KBM-7 (cell line): Measurements from ENCODE around the gene RAD9A.
A peak's percentile ranks its signal among the peaks of the same experiment; 100 is the strongest.

Experiments used
- DNase-seq: peaks from one replicate; pipeline ENCODE4 v3.0.0-alpha.2; 2015
- in situ Hi-C: fragments of 300-500 bp; cut with MboI; formaldehyde crosslinking; loops from 2 replicates; pipeline ENCODE4 v1.14.3; 2020; ENCODE audit warnings: low sequenced_read_pairs, low pct_unique_long_range_greater_than_20kb, mixed read lengths

RAD9A gene

DNA sequence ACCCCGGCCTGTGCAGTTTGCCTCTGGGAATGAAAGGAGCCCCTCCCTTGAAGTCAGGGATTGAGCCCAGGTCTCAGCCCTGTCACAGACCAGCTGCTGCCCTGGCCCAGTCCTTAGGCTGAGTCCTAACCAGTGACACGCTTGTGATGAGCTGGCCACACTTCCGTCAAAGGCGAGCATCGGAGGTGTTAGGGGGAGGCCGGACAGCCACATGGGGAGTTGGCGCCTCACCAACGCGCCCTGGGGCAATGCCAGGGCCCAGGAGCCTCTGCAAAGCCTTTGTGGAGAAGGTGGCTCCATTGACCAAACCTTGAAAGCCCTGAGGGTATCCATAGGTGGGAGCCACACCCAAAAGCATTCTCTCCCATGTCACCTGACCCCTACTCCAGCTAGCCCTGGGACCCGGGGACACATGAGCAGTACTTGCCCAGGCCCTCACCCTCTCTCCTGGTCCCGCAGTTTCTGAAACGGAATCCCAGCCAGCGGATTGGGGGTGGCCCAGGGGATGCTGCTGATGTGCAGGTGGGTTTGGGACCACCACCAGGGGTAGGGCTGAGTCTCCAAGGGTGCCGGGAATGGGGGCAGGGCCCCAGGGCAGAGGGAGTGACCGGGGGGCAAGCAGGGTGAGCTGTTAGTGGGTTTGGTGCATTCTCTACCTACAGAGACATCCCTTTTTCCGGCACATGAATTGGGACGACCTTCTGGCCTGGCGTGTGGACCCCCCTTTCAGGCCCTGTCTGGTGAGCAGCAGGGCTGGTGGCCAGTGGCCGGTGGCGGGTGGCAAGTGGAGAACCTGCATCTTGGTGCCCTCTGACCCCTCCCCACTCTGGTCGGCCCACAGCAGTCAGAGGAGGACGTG, 42.0 kb downstream of the RAD9A start:
- in situ Hi-C loops = no loop called here
- DNase-seq = no peak

DNA sequence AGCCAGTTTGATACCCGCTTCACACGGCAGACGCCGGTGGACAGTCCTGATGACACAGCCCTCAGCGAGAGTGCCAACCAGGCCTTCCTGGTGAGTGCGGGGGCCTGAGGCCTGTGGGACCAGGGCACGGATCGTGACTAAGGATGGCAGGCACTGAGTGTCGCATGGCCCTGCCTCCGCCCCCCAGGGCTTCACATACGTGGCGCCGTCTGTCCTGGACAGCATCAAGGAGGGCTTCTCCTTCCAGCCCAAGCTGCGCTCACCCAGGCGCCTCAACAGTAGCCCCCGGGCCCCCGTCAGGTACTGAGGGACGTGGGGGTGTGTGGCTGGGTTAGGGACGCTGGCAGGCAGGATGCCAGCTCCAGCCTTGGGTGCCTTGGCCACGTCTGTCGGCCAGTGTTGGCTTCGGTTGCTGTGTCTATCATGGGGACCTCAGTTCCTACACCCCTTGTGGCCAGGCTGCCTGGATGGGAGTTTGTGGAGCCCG, 42.7 kb downstream of the RAD9A start:
- in situ Hi-C loops = no loop called here
- no peak for DNase-seq

DNA sequence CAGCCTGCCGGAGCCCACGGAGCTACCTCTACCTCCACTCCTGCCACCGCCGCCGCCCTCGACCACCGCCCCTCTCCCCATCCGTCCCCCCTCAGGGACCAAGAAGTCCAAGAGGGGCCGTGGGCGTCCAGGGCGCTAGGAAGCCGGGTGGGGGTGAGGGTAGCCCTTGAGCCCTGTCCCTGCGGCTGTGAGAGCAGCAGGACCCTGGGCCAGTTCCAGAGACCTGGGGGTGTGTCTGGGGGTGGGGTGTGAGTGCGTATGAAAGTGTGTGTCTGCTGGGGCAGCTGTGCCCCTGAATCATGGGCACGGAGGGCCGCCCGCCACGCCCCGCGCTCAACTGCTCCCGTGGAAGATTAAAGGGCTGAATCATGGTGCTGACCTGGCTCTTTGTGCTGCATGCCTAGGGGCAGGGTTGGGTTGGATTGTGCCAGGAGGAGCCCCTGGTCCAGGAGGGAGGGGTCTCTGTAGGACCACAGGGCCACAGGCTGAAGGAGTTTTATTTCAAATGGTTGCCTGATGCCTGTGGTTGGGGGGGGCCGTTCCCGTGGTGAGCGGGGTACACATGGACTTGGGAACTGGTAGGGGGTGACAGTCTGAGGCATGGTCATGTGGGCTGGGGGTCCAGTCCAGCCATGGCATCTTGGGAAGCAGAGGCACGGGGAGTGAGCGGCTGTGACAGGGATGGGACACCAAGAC, 43.4 kb downstream of the RAD9A start:
- in situ Hi-C loops = no loop called here
- no peak for DNase-seq

DNA sequence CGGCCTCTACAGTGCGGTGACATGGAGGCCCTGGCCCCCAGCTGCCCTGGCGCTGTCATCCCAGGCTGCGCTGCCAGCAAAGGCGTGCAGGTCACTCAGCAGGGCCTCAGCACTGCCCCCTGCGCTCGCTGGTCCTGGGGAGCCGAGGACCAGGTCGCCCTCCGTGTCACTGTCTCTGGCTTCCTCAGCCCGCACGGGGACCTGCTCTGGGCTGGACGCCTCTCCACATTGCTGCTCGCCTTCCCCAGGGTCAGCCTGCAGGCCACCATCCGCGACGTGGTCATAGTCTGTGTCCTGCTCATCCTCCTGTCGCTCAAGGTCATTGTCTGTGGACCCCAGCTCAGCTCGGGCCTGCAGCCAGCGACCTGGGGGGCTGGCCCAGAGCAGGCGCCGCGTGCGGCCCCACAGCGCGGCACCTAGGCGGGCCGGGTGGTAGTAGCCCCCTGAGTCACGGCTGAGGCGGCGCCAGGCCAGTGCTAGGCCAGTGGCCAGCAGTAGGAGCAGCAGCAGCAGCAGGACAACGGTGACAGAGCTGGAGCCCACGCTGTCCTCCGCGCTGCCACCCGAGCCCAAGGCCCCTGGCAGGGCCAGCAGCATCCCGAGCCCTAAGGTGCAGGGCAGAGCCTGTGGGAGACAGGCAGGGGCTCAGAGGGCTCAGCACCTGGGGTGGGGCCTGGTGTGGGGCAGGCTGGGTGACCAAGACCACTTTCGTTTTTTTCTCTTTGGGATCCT, 44.1 kb downstream of the RAD9A start:
- in situ Hi-C loops = no loop called here
- no peak for DNase-seq

DNA sequence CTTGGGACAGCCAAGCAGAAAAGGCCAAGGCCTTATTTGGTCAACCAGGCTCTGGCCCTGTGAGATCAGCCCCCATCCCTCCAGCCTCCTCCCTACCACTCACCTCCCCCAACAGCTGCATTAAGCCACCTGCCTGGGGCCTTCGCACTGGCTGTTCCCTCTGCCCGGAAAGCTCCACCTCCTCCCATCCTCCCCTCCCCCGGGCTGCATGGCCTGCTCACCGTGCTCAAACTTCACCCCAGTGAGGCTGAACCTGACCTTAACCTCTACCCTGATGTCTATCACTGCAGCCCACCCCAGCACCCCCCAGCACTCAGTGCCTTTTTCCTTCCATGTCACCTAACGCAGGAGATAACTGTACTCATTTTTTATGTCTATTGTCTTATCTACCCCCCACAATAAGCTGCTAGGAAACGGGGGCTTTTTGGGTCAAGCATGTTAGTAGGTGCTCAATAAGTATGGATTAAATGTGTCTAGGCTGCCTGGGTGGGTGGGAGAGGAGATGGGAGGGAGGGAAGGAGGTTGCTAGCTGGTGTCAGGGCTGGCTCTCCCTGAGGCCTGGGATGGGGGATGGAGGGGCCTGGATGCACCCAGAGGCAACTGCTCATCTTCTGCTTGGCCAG, 44.8 kb downstream of the RAD9A start:
- peak; percentile 72 for DNase-seq
- in situ Hi-C loops = no loop called here

DNA sequence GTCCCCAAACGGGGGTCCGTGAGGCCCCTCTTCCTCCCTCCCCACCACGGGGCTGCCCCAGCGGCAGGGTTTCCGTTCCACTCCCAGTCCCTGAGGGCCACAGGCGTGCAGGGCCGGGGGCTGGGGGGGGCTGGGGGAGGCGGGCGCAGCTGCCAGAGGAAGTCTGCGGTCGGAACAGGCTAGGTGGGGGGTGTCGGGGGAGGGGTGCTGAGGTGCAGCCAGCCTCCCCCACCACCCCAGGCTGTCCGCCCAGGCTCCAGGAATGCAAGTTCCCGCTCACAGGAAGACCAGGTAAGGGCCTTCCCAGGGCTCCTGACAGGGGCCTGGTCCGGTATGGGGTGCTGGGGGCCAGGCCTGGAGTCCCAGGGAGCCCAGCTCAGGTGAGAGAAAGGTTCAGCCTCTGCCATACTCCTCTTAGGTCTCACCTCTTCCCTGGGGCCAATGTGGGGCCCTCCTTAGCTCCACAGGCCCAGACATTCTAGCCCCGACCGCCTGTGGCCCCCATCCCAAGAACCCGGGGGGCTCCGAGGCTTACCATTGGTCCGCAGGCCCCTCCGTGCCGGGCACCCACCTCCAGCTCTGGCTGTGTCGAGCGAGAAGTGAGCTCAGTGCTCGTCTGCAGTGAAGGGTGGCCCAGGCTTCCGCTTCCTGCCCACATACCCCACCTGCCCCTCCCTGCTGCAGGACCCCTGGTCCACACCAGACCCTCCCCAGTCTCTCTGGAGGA, 45.5 kb downstream of the RAD9A start, which contains the start of gene PTPRCAP:
Gene PTPRCAP (minus strand): TSS at position 601 of the 727 bp plus-strand sequence. CDS start 63 bp downstream, at position 538.
- in situ Hi-C loops = no loop called here
- DNase-seq = peak; percentile 76

DNA sequence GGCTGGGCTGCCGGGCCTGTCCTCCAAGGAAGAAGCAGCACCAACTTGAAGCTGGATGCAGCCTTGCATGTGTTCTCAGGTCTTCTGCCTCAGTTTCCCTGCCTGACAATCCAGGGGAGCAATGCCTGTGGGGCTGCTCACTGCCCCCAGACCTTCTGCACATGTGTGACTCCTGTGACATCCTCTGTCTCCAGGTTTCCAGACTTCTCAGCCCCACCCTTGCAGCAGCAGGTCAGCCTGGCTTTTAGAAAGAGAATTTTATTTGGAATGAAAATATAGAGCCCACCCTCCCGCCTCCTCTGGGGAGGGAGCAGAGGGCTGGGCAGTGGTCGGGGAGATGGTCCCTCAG, 46.0 kb downstream of the RAD9A start:
- in situ Hi-C loops = no loop called here
- no peak for DNase-seq

DNA sequence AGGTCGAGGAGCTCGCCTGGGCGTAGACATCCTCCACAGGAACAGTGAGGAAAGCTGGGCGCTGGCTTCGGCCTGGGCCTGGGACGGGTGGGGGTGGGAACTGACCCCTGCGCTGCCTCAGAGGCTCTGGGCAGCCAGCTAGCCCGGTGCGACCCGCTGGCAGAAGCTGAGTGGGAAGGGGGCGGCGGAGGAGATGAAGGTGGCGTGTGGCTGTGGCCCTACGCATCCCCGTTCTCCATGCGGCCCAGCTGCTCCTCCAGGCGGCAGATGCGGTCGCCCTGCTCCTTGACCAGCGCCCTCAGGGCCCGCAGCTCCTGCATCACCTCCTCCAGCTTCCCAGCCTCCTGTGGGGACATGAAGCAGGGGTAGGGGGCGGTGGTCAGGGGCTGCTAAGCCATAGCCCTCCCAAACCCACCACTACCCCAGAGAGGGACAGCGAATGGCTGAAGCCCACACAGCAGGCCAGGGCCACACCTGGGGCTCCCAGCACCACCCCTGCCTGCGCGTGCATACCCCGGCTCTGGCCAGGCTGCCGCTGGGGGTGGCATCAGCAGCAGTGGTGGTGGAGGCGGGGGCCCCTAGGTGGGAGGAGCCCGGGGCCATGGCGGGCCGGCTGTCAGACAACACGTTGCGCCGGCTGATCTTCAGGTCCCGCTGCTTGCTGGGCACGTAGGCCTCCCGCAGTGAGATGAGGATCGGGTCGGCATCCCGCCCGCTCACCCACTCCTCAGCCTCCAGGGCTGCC, 46.5 kb downstream of the RAD9A start:
- in situ Hi-C loops = no loop called here

DNA sequence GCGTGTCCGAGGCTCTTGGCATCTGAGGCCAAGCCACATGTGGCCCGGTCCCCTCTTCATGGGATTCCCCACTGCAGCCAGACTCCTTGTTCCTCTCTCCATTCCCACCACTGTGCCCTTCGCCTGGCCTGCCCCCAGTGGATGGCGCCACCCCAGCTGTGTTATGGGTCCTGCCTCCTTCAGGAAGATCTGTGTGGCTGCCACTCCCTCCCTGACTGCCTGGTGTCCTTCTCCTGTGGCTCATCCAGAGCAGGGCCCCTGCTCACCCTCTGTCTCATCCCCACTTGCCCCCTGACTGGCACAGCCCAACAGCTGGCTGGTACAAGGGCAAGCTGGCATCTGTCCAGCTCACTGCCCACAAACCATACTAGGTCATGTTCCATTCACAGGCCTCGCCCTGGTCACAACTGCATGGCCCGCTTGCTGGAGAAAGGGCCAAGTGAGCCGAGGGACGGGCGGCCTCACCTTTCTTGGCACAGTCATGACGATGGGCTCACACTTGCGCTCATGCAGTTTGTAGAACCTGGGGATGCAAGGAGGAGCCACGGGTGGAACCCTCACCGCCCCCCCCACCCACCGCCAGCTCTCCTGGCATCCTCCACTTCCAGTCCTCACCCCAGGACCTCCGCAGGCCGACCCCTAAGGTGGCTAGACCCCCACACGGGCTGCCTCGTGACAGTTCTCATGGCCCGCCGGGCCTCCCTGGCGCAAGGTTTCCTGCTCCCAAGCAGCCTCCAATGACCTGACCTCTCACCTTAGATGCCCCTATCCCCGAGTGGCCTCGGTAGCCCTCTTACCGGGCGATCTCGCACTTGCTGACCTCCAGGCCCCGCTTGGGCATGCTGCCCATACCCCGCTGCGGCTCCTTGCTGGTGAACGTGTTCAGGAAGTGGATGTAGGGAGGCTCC, 47.8 kb downstream of the RAD9A start:
- peak; percentile 71 for DNase-seq
- in situ Hi-C loops = no loop called here

More for the DNA sequence above, 46.5 kb downstream of the RAD9A start:
- no peak for DNase-seq

DNA sequence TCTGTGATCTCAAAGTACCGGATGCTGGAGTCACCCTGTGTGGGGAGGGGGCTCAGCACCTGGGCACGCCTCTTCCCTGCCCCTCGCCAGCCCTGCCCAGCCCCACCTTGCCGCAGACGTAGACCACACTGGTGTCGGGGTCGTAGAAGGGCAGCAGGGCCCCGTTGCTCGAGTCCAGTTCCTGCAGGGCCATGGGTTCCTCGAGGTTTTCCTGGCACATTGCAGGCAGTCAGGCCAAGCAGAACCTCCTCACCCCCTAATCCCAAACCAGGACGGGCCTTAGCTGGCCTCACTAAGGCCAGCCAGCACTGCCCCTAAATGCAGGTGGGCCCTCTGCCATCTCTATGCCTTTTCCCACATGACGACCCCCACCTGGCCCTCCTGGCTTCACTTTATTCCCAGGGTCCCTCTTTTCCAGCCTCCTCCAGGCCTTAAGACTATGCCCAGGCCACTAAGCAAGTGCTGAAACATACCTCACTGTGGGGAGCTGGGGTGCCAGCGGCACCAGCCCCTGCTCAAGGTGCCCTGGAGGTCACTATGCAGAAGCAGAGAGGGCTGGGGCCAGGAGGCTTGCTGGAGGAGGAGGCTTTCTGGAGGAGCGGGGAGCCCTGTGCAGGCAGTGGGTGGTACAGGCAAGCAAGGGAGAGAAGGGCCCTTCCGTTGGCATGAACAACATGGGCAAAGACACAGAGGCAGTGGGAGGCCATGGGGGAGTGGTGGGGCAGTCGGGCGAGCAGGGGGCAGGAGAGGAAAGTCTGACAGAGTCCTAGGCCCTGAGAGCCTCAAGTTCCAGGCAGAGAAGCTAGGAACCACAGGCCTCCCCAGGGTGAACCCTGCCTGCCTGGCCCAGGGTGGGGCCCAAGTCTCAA, 48.7 kb downstream of the RAD9A start:
- in situ Hi-C loops = no loop called here

DNA sequence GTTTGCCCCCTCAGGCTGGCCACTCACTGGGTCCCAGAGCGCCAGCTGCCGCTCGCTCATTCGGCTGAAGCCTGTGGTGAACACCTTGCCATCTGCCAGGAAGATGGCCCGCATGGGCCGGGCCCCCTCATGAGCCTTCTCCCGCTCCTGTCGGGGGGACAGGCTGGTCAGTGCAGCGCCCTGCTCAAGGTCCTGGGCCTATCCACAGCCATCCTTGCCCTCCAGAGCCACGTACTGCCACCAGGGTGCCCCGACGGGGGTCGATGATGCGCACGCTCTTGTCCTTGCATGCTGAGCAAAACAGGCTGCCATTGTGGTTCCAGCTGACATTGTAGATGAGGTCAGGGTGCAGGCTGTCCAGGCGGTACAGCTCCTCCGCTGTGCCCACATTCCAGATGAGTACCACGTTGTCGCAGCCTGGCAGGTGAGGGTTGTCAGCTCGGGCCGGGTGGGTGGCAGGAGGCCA, 49.3 kb downstream of the RAD9A start:
- DNase-seq = no peak
- in situ Hi-C loops = no loop called here

More for the DNA sequence above, 48.7 kb downstream of the RAD9A start:
- DNase-seq = no peak

DNA sequence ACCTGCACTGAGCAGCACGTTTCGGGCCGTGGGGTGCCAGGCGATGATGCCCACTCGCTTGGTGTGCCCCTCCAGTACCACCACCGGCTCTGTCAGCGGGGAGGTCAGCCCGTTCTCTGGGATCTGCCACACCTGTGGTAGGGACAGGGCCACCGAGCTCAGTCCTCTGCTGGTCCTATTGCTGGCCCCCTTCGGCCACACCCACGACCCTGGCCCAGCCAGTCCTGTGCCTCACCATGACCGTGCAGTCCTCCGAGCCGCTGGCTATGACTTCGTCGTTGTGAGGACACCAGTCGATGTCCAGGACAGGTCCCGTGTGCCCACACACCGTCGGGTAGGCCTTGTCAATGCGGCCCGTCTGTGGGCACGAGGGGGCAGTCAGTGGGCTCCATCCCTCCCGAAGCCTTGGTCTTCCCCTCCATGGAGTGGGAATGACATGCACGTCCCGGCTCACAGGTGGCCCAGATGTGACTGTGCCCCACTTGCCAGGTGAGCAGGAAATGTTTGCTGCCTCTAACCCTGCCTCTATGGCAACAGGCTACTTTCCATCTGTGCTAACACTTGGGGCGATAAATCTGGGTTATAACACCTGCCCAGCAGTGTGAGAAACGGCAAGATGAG, 50.1 kb downstream of the RAD9A start:
- no peak for DNase-seq
- in situ Hi-C loops = no loop called here

DNA sequence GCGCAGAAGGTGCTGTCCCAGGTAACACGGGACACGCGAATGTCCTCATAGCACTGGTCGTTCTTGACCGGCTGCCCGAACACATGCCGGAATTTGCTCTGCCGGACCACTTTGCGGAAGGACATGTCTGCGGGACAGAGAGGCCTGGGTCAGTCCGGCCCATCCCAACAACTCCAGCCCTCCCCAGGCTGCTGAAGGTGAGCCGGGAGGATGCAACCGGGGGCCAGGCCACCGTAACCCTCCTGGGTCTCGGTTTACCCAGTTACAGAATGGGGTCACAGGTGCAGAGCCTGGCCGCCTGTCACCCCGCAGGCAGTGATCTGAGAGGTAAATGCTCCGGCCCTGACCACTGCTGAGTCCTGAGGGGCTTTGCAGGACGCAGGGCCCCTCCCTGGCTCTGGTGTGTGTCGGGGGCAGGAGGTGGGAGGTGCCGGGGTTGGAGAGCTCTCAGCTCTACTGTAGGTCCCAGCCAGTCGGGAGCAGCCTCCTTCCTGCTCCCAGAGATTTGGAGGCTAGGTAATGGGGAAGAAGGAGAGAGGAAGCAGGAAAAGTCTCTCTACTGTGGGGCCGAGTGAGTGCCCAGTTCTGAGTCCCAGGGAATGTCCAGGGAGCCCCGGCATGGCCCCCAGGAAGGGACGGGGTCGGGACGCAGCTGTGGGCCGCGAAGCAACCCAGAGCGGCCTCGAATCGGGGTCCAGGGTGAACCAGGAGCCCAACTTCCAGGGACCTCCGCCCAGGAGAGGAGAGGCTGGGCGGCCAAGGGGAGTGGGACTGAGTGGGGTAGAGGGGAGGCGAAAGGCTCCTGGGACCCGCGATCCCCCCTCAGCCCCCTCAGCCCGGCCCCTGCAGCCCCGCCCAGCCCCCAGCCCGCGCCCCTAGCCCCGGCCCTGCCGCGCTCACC, 51.0 kb downstream of the RAD9A start:
- in situ Hi-C loops = no loop called here
- DNase-seq = no peak

DNA sequence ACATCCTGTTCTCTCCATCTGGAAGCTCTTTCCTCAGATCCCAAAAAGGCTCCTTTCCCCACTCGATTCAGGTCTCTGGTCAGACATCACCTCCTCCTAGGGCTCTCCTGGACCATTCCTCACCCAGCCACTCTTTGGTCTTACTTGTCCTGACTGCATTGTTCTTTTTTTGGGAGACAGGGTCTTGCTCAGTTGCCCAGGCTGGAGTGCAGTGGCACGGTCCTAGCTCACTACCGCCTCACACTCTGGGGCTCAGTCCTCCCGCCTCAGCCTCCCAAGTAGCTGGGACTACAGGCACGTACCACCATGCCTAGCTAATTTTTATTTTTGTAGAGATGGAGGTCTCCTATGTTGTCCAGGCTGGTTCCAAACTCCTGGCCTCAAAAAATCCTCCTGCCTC, 53.7 kb downstream of the RAD9A start:
- in situ Hi-C loops = no loop called here
- no peak for DNase-seq
